ENCODE measurements around the gene MGLL. TPM values are rescaled to one million over a fixed set of nuclear protein-coding genes. Genes with fewer than 3 reads are reported as not detected.

Gene MGLL
- total RNA-seq, 1 experiment from 2014 or later, result 6.8 TPM

DNA sequence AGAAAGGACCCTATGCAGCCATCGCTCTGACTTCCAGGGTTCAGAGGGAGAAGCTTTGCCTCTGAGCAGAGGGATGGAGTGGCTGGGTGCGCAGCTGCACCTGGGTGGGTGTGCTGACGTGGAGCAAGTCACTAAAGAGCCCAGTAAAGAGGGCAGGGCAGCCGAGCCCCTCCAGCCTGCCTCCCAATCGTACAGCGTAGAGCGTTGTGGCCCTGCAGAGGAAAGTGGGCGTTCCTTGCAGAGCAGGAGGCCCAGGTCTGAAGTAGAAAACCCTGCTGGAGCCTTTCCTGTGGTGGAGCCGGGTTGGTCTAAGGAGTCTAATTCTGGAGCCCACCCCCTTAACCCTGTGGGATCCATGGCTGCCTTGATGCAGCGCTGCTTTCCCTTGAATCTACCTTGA is 88.5 kb downstream of the MGLL start:
- Histone ChIP-seq H4K20me1 (ENCODE audit: insufficient read depth) (no peaks in the 10 kb centered on the region), H3K27me3 (ENCODE audit: insufficient read depth, low read length) (no peaks in the 10 kb centered on the region), H3K9ac (ENCODE audit: low read length) (no peak overlapping the region), H3K36me3 (ENCODE audit: control insufficient read depth in 1 of 2, insufficient read depth in 2 of 2, low read length in 2 of 2) (no peaks in the 10 kb centered on the region), H2AFZ (ENCODE audit: low read depth, low read length, poor library complexity, severe bottlenecking) (no peak overlapping the region), H3K4me1 (ENCODE audit: control insufficient read depth in 1 of 2, insufficient read depth in 2 of 2, low read length in 2 of 2) (peaks cover 0 to 17% of the 10 kb centered on the region in 2 experiments; a peak in 2 of 4 replicates), H3K4me3 (replicated peaks in 1 of 2; ENCODE audit: low read depth in 1 of 2, low read length in 2 of 2) (no peak overlapping the region), H3K27ac (ENCODE audit: low read depth, low read length) (no peak overlapping the region), H3K9me2 (ENCODE audit: insufficient read depth) (no peaks in the 10 kb centered on the region), H3K79me2 (ENCODE audit: insufficient read depth, low read length) (no peaks in the 10 kb centered on the region), H3K9me3 (ENCODE audit: control insufficient read depth in 1 of 2, insufficient read depth in 1 of 2, low read depth in 1 of 2, low read length in 2 of 2) (no peaks in the 10 kb centered on the region), H3K4me2 (ENCODE audit: low read length) (no peak overlapping the region)
- no peak for DNase-seq (ENCODE audit: low read depth, low spot score)
- intact Hi-C loops (cut with micrococcal nuclease), result no loop called here
- CTCF ChIA-PET, result no interaction called here
- TF ChIP-seq FOSL1 (IDR thresholded peaks at IDR 0.05; ENCODE audit: low read depth) (no peak), CBX3 (IDR thresholded peaks at IDR 0.05; ENCODE audit: low read depth) (no peak)
- RAD21 ChIA-PET (ENCODE audit: low non-redundant PET in 1 of 2, low total read pairs in 2 of 2, uncharacterized antibody in 2 of 2, unreplicated experiment in 2 of 2), result no interaction called here
- no peak for ATAC-seq
- POLR2A ChIA-PET, result no interaction called here
- BruUV-seq (replicated peaks), result no TSS peak

DNA sequence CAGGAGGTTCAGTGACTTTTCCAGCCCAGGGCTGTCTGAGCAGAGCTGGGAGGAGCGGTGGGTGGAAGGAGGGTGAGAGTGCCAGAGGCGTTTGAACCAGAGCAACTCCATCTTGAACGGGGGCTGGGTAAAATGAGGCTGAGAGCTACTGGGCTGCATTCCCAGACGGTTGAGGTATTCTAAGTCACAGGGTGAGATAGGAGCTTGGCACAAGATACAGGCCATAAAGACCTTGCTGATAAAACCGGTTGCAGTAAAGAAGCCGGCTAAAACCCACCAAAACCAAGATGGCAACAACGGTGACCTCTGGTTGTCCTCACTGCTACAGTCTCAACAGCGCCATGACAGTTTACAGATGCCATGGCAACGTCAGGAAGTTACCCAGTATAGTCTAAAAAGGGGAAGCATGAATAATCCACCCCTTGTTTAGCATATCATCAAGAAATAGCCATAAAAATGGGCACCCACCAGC is 89.4 kb downstream of the MGLL start:
- ChIA-PET CTCF (no interaction called here), POLR2A (no interaction called here), RAD21 (ENCODE audit: low non-redundant PET in 1 of 2, low total read pairs in 2 of 2, uncharacterized antibody in 2 of 2, unreplicated experiment in 2 of 2) (no interaction called here)
- no peaks in the 10 kb centered on the region for H3K79me2 ChIP-seq (ENCODE audit: insufficient read depth, low read length)
- no peaks in the 10 kb centered on the region for H3K27me3 ChIP-seq (ENCODE audit: insufficient read depth, low read length)
- ATAC-seq (no peak), DNase-seq (ENCODE audit: low read depth, low spot score) (no peak)
- H3K4me3 ChIP-seq (replicated peaks in 1 of 2; ENCODE audit: low read depth in 1 of 2, low read length in 2 of 2), result no peak overlapping the region
- no peak overlapping the region for H3K27ac ChIP-seq (ENCODE audit: low read depth, low read length)
- H3K4me2 ChIP-seq (ENCODE audit: low read length), result no peak overlapping the region
- BruUV-seq (replicated peaks), result no TSS peak
- no peaks in the 10 kb centered on the region for H3K9me3 ChIP-seq (ENCODE audit: control insufficient read depth in 1 of 2, insufficient read depth in 1 of 2, low read depth in 1 of 2, low read length in 2 of 2)
- H4K20me1 ChIP-seq (ENCODE audit: insufficient read depth), result no peaks in the 10 kb centered on the region
- H3K9ac ChIP-seq (ENCODE audit: low read length), result no peak overlapping the region
- intact Hi-C loops (cut with micrococcal nuclease), result no loop called here
- H3K36me3 ChIP-seq (ENCODE audit: control insufficient read depth in 1 of 2, insufficient read depth in 2 of 2, low read length in 2 of 2), result no peaks in the 10 kb centered on the region
- H2AFZ ChIP-seq (ENCODE audit: low read depth, low read length, poor library complexity, severe bottlenecking), result no peak overlapping the region
- no peak for TF ChIP-seq YY1 (IDR thresholded peaks at IDR 0.05; ENCODE audit: extremely low read depth, insufficient replicate concordance, low read depth, low read length)
- TF ChIP-seq ZNF274 (IDR thresholded peaks at IDR 0.05; ENCODE audit: low read depth, low read length), result no peak
- TF ChIP-seq EGR1 (IDR thresholded peaks at IDR 0.05; ENCODE audit: low read depth), result no peak
- no peak for TF ChIP-seq SRF (IDR thresholded peaks at IDR 0.05; ENCODE audit: low read depth)
- no peak for TF ChIP-seq POLR2AphosphoS5 (IDR thresholded peaks at IDR 0.05; ENCODE audit: low read depth, low read length)
- TF ChIP-seq, protein P1, sequence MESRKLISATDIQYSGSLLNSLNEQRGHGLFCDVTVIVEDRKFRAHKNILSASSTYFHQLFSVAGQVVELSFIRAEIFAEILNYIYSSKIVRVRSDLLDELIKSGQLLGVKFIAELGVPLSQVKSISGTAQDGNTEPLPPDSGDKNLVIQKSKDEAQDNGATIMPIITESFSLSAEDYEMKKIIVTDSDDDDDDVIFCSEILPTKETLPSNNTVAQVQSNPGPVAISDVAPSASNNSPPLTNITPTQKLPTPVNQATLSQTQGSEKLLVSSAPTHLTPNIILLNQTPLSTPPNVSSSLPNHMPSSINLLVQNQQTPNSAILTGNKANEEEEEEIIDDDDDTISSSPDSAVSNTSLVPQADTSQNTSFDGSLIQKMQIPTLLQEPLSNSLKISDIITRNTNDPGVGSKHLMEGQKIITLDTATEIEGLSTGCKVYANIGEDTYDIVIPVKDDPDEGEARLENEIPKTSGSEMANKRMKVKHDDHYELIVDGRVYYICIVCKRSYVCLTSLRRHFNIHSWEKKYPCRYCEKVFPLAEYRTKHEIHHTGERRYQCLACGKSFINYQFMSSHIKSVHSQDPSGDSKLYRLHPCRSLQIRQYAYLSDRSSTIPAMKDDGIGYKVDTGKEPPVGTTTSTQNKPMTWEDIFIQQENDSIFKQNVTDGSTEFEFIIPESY (IDR thresholded peaks at IDR 0.05; ENCODE audit: extremely low read depth, insufficient replicate concordance, low read length), result no peak
- no peak for TF ChIP-seq POLR2A (IDR thresholded peaks at IDR 0.05; ENCODE audit: borderline replicate concordance, extremely low read depth, insufficient read depth, insufficient read length)
- no peak for TF ChIP-seq CBX3 (IDR thresholded peaks at IDR 0.05; ENCODE audit: low read depth)
- TF ChIP-seq, protein P2, sequence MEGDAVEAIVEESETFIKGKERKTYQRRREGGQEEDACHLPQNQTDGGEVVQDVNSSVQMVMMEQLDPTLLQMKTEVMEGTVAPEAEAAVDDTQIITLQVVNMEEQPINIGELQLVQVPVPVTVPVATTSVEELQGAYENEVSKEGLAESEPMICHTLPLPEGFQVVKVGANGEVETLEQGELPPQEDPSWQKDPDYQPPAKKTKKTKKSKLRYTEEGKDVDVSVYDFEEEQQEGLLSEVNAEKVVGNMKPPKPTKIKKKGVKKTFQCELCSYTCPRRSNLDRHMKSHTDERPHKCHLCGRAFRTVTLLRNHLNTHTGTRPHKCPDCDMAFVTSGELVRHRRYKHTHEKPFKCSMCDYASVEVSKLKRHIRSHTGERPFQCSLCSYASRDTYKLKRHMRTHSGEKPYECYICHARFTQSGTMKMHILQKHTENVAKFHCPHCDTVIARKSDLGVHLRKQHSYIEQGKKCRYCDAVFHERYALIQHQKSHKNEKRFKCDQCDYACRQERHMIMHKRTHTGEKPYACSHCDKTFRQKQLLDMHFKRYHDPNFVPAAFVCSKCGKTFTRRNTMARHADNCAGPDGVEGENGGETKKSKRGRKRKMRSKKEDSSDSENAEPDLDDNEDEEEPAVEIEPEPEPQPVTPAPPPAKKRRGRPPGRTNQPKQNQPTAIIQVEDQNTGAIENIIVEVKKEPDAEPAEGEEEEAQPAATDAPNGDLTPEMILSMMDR (IDR thresholded peaks at IDR 0.05 in 2 of 3, conservative IDR thresholded peaks at IDR 0.05 in 1 of 3; ENCODE audit: borderline replicate concordance in 1 of 3, insufficient read depth in 1 of 3, low read depth in 2 of 3, low read length in 2 of 3), result no peak
- TF ChIP-seq, protein P3, sequence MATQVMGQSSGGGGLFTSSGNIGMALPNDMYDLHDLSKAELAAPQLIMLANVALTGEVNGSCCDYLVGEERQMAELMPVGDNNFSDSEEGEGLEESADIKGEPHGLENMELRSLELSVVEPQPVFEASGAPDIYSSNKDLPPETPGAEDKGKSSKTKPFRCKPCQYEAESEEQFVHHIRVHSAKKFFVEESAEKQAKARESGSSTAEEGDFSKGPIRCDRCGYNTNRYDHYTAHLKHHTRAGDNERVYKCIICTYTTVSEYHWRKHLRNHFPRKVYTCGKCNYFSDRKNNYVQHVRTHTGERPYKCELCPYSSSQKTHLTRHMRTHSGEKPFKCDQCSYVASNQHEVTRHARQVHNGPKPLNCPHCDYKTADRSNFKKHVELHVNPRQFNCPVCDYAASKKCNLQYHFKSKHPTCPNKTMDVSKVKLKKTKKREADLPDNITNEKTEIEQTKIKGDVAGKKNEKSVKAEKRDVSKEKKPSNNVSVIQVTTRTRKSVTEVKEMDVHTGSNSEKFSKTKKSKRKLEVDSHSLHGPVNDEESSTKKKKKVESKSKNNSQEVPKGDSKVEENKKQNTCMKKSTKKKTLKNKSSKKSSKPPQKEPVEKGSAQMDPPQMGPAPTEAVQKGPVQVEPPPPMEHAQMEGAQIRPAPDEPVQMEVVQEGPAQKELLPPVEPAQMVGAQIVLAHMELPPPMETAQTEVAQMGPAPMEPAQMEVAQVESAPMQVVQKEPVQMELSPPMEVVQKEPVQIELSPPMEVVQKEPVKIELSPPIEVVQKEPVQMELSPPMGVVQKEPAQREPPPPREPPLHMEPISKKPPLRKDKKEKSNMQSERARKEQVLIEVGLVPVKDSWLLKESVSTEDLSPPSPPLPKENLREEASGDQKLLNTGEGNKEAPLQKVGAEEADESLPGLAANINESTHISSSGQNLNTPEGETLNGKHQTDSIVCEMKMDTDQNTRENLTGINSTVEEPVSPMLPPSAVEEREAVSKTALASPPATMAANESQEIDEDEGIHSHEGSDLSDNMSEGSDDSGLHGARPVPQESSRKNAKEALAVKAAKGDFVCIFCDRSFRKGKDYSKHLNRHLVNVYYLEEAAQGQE (IDR thresholded peaks at IDR 0.05; ENCODE audit: low read depth), result no peak
- no peak for TF ChIP-seq TCF7L2 (IDR thresholded peaks at IDR 0.05; ENCODE audit: borderline replicate concordance, extremely low read depth, insufficient read depth, insufficient read length)
- no peak for TF ChIP-seq SIN3A (IDR thresholded peaks at IDR 0.05; ENCODE audit: low read depth)
- no peaks in the 10 kb centered on the region for H3K9me2 ChIP-seq (ENCODE audit: insufficient read depth)
- peaks cover 0 to 12% of the 10 kb centered on the region in 2 experiments; a peak in 2 of 4 replicates for H3K4me1 ChIP-seq (ENCODE audit: control insufficient read depth in 1 of 2, insufficient read depth in 2 of 2, low read length in 2 of 2)
